PC-9 (cell line): ENCODE results near the gene ALKBH5.

Source experiments
- EZH2 ChIP-seq: fragments of 200-600 bp; sonication (generic); IDR thresholded peaks from 2 replicates; pipeline ENCODE4 v1.8.0; 2017; ENCODE audit warnings: antibody characterized with exemption, low read depth
- TF ChIP-seq, protein P1 (sequence below): fragments of 200-600 bp; sonication (generic); conservative IDR thresholded peaks from 2 replicates; pipeline ENCODE4 v1.6.1; 2017; ENCODE audit warnings: mixed run types, antibody characterized with exemption, mild to moderate bottlenecking, moderate library complexity

DNA sequence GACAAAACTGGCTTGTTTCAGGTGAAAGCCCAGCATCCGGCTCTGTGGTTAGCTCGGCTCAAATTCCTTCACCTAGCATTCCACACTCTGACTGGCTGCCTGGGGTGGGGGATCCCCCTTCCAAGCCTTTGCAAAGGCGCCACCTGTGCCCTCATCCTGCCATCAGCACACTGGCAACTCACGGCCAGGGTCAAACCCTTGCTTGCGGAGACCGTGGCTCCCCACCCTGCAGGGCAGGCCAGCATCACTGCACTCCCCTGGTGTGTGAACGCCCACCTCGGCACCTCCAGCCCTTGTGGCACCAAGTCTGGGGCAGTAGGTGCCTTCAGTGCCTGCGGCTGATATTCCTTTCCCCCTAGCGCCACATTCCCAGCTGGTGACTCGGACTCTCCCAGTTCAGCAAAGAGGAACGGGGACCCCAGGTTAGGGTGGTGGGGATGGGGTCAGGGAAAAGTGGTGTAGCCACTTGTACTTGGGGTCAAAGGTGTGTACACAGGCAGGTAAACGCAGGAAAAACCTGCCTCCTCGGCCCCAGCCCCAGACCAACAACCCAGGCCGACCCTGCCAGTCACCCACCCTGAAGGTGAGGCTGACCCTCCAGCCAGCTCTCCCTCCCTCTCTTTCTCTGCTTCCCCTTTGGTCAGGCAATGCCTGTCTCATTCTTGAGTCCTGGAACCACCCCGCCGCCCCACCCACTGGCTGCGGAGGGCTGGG is 73.8 kb downstream of the ALKBH5 start:
- TF ChIP-seq, protein P1, sequence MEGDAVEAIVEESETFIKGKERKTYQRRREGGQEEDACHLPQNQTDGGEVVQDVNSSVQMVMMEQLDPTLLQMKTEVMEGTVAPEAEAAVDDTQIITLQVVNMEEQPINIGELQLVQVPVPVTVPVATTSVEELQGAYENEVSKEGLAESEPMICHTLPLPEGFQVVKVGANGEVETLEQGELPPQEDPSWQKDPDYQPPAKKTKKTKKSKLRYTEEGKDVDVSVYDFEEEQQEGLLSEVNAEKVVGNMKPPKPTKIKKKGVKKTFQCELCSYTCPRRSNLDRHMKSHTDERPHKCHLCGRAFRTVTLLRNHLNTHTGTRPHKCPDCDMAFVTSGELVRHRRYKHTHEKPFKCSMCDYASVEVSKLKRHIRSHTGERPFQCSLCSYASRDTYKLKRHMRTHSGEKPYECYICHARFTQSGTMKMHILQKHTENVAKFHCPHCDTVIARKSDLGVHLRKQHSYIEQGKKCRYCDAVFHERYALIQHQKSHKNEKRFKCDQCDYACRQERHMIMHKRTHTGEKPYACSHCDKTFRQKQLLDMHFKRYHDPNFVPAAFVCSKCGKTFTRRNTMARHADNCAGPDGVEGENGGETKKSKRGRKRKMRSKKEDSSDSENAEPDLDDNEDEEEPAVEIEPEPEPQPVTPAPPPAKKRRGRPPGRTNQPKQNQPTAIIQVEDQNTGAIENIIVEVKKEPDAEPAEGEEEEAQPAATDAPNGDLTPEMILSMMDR: no peak
- no peak for TF ChIP-seq EZH2
